Natural killer cell (primary cell): Measurements from ENCODE around the gene WNK2. TPM values are rescaled to one million over a fixed set of nuclear protein-coding genes. Genes with fewer than 3 reads are reported as not detected.

Experiments
- ATAC-seq, 3 donors: fragments of 150-1000 bp in 2 of 3; fragments of 200-7000 bp in 1 of 3; cut with Tn5 transposase; 1 replicate in 1 of 3; 2 replicates in 2 of 3; pipeline ENCODE4 v1.10.0; 2021; ENCODE audit warnings: mild to moderate bottlenecking in 2 of 3, moderate library complexity in 2 of 3
- DNase-seq, 2 donors: peaks; one replicate each; pipeline versions ENCODE4 v3.0.0 to v3.0.0-alpha.2; 2013 to 2021; ENCODE audit warnings: mixed read lengths in 1 of 2
- H3K27ac ChIP-seq: one replicate; pipeline ENCODE4 v1.5.1; 2013; ENCODE audit warnings: mild to moderate bottlenecking, low read length
- H3K27me3 ChIP-seq: one replicate; pipeline ENCODE4 v1.6.1; 2013; ENCODE audit warnings: low read length; ENCODE audit not compliant: control insufficient read depth, insufficient read depth
- H3K36me3 ChIP-seq: one replicate; pipeline ENCODE4 v1.6.1; 2013; ENCODE audit warnings: low read length; ENCODE audit not compliant: control insufficient read depth, insufficient read depth
- H3K4me1 ChIP-seq: one replicate; pipeline ENCODE4 v1.6.1; 2013; ENCODE audit warnings: low read length; ENCODE audit not compliant: control insufficient read depth, insufficient read depth
- H3K4me3 ChIP-seq: one replicate; pipeline ENCODE4 v1.5.1; 2013; ENCODE audit warnings: low read length
- H3K9me3 ChIP-seq: one replicate; pipeline ENCODE4 v1.6.1; 2013; ENCODE audit warnings: low read length; ENCODE audit not compliant: control insufficient read depth, insufficient read depth
- H3K27ac Mint-ChIP-seq, 2 donors: one replicate each; pipeline ENCODE4 v1.8.0; 2022; ENCODE audit warnings: mild to moderate bottlenecking in 2 of 2, mixed read lengths in 2 of 2, moderate library complexity in 1 of 2
- H3K27me3 Mint-ChIP-seq, 2 donors: one replicate each; pipeline ENCODE4 v1.8.0; 2022; ENCODE audit warnings: low read depth in 2 of 2, mixed read lengths in 2 of 2
- H3K36me3 Mint-ChIP-seq: one replicate; pipeline ENCODE4 v1.8.0; 2022; ENCODE audit warnings: mixed read lengths
- H3K4me1 Mint-ChIP-seq, 2 donors: one replicate each; pipeline ENCODE4 v1.8.0; 2022; ENCODE audit warnings: mixed read lengths in 2 of 2
- H3K4me3 Mint-ChIP-seq: one replicate; pipeline ENCODE4 v1.8.0; 2022; ENCODE audit warnings: mild to moderate bottlenecking, moderate library complexity, mixed read lengths
- H3K9me3 Mint-ChIP-seq, 2 donors: one replicate each; pipeline ENCODE4 v1.8.0; 2022; ENCODE audit warnings: mixed read lengths in 2 of 2
- CTCF ChIP-seq: fragments of 200-600 bp; IDR thresholded peaks from one replicate; pipeline ENCODE4 v1.8.0; 2022; ENCODE audit warnings: antibody characterized with exemption
- WGBS: methylation state at CpG from one replicate; pipeline ENCODE4 v1.1.7; 2013; ENCODE audit warnings: missing lambda C conversion rate; ENCODE audit not compliant: insufficient coverage; 5-methylcytosine and 5-hydroxymethylcytosine counted together
- intact Hi-C: fragments of 100-400 bp; cut with micrococcal nuclease; formaldehyde crosslinking; loops from one replicate; pipeline ENCODE4 v1.14.2; 2022
- total RNA-seq, 4 donors: library from RNA; stranded (reverse); fragments of 120-200 nt in 1 of 4; gene quantifications; one replicate each; pipeline versions ENCODE4 v1.2.3 to v1.2.4, GENCODE V29; 2013 to 2022

The WNK2 gene
- total RNA-seq, 3 donors from 2014 or later (not counting 1 experiment from before 2014, with no cell fraction given): 0.25 TPM; not detected in 2

DNA sequence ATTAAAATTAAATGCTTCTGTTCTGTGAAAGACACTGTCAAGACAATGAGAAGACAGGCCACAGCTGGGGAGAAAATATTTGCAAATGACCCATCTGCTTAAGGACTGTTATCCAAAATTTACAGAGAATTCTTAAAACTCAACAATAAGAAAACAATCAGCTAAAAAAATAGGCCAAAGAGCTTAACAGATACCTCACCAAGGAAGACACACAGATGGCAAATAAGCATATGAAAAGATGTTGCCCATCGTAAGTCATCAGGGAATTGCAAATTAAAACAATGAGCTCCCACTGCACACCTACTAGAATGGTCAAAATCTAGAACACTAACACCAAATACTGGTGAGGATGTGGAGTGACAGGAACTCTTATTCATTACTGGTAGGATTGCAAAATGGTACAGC is 10.3 kb downstream of the WNK2 start:
- ATAC-seq (no peak), DNase-seq (no peak)
- Mint-ChIP-seq H3K36me3 (no peaks in the 10 kb centered on the region), H3K9me3 (no peaks in the 10 kb centered on the region), H3K27me3 (peaks cover 1 to 19% of the 10 kb centered on the region in 2 donors), H3K4me3 (no peak overlapping the region), H3K27ac (no peak overlapping the region), H3K4me1 (peaks cover 0 to 5% of the 10 kb centered on the region in 2 donors)
- no peak overlapping the region for H3K4me3 ChIP-seq
- H3K9me3 ChIP-seq: no peaks in the 10 kb centered on the region
- no peak overlapping the region for H3K27ac ChIP-seq
- no CpG with 5 or more reads among the region's 1 CpG for WGBS
- H3K27me3 ChIP-seq: no peaks in the 10 kb centered on the region
- intact Hi-C loops: no loop called here
- no peak for TF ChIP-seq CTCF
- no peaks in the 10 kb centered on the region for H3K36me3 ChIP-seq
- no peaks in the 10 kb centered on the region for H3K4me1 ChIP-seq

DNA sequence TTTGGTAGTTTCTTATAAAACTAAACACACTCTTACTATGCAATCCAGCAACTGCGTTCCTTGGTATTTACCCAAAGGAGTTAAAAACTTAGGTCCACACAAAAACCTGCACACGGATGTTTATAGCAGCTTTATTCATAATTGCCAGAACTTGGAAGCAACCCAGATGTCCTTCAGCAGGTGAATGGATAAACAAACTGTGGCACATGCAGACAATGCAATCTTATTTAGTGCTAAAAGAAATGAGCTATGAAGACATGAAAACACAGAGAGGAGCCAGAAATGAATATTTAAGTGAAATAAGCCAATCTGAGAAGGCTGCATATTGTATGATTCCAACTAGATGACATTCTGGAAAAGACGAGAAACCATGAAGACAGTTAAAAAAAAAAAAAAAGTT is 10.7 kb downstream of the WNK2 start:
- H3K4me3 ChIP-seq: no peak overlapping the region
- no peaks in the 10 kb centered on the region for H3K9me3 ChIP-seq
- ATAC-seq (no peak), DNase-seq (no peak)
- 90% methylated on average over 3 of the region's 3 CpGs for WGBS
- no peak for TF ChIP-seq CTCF
- Mint-ChIP-seq H3K9me3 (no peaks in the 10 kb centered on the region), H3K27ac (no peak overlapping the region), H3K27me3 (peaks cover 0 to 15% of the 10 kb centered on the region in 2 donors), H3K4me1 (peaks cover 0 to 5% of the 10 kb centered on the region in 2 donors), H3K36me3 (no peaks in the 10 kb centered on the region), H3K4me3 (no peak overlapping the region)
- H3K27ac ChIP-seq: no peak overlapping the region
- intact Hi-C loops: no loop called here
- H3K27me3 ChIP-seq: no peaks in the 10 kb centered on the region
- no peaks in the 10 kb centered on the region for H3K4me1 ChIP-seq
- no peaks in the 10 kb centered on the region for H3K36me3 ChIP-seq

GRCh38 chr9:93196096-93197055 is 12.4 kb downstream of the WNK2 start:
- H3K4me3 ChIP-seq: no peak overlapping the region
- H3K9me3 ChIP-seq: no peaks in the 10 kb centered on the region
- no peaks in the 10 kb centered on the region for H3K36me3 ChIP-seq
- ATAC-seq: peak in 1 of 3 donors; percentile 21
- H3K27me3 Mint-ChIP-seq: peaks cover 3 to 12% of the 10 kb centered on the region in 2 donors
- no peaks in the 10 kb centered on the region for H3K4me1 ChIP-seq
- WGBS: 88% methylated on average over 9 of the region's 9 CpGs
- H3K4me3 Mint-ChIP-seq: no peak overlapping the region
- no peaks in the 10 kb centered on the region for H3K9me3 Mint-ChIP-seq
- H3K4me1 Mint-ChIP-seq: peaks cover 0 to 5% of the 10 kb centered on the region in 2 donors
- no peak overlapping the region for H3K27ac Mint-ChIP-seq
- no peaks in the 10 kb centered on the region for H3K27me3 ChIP-seq
- H3K36me3 Mint-ChIP-seq: no peaks in the 10 kb centered on the region
- no peak for DNase-seq
- no peak for TF ChIP-seq CTCF
- no peak overlapping the region for H3K27ac ChIP-seq
- intact Hi-C loops: no loop called here
